22Rv1 (cell line): ENCODE data around the gene TBX15.

Source experiments
- ZFX ChIP-seq: fragments of 450-650 bp; IDR thresholded peaks from 2 replicates; pipeline ENCODE4 v1.6.1; 2017; ENCODE audit warnings: antibody characterized with exemption, borderline replicate concordance
- TF ChIP-seq, protein P1 (sequence below): fragments of 450-650 bp; IDR thresholded peaks from 2 replicates; pipeline ENCODE4 v1.5.1; 2017; ENCODE audit warnings: mild to moderate bottlenecking

DNA sequence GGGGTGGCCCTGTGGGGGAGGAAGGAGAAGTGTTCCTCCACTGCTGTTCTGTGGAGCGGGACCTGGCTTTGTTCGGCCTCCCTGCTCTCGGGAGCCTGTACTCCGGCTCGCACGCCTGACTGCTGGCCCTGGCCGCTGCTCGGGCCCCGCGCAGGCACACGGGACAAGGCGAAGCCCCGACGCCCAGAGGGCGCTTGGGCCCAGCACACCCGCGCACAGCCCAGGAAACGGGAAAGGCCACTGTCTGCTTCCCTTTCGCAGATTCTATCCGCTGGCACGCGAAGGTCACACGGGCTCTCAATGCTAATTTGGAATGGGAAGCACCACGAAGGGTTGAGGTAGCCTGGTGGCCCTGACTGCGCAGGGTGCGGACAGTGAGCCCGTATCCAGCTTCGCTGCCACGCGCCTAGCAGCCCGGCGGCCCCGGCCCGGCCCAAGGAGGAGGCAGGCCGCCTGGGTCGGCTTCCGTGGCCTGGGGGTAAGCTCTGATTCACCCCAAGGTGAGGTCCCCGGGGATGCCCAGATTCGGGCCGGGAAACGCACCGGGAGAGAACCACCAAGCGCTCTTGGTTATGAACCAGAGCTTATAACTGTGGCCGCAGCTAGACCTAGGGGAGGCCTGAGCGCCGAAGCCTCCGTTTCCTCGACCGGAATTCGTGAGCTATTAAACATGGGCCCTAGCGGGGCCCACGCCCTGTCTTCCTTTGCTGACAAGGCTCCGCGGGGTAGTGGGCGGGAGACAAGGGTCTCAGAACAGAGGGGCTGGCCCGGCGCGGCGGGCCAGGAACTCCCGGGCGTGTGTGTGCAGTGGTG is 19.7 kb upstream of the TBX15 start:
- TF ChIP-seq, protein P1, sequence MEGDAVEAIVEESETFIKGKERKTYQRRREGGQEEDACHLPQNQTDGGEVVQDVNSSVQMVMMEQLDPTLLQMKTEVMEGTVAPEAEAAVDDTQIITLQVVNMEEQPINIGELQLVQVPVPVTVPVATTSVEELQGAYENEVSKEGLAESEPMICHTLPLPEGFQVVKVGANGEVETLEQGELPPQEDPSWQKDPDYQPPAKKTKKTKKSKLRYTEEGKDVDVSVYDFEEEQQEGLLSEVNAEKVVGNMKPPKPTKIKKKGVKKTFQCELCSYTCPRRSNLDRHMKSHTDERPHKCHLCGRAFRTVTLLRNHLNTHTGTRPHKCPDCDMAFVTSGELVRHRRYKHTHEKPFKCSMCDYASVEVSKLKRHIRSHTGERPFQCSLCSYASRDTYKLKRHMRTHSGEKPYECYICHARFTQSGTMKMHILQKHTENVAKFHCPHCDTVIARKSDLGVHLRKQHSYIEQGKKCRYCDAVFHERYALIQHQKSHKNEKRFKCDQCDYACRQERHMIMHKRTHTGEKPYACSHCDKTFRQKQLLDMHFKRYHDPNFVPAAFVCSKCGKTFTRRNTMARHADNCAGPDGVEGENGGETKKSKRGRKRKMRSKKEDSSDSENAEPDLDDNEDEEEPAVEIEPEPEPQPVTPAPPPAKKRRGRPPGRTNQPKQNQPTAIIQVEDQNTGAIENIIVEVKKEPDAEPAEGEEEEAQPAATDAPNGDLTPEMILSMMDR, result no peak
- TF ChIP-seq ZFX, result no peak
